ENCODE data around the gene PACS2. TPM values are rescaled to one million over a fixed set of nuclear protein-coding genes. Genes with fewer than 3 reads are reported as not detected.
"Not testable (repeated sequence)": the region's sequence is repeated elsewhere in the genome, so short reads cannot be mapped to it uniquely, and the experiment has no call there.

PACS2 gene
- total RNA-seq, 2 donors from 2014 or later = 80.4 to 125 TPM

DNA sequence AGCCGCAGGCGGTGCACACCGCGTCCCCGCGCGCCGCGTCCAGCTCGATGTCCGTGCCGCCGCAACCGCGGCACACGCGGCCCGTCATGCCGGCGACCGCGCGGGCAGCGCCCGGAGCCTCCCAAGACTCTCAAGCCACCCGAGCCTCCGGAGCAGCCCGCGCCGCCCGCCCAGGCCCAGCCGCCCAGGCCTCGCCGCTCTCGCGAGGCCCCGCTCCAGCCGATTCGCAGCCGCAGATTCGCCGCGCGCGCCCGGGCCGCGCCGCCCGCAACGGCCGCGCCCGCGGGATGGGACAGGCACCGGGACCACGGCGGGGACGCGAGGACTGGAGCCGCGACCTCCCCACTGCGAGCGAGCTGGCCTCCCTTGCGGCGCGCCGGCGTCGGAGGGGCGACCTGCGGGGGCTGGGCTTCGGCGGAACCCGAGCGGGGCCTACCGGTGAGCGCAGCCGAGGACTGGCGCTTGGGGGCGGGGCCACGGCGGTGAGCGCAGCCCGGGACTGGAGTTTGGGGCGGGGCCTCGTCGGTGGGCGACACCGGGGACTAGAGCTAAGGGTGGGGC is 13.9 kb upstream of the PACS2 start, which contains the start of gene BRF1:
BRF1 (minus strand) TSS at position 460 of the 561 bp plus-strand sequence; CDS start at position 88, 372 bp downstream.
- H3K4me3 ChIP-seq = peak within 1 kb of the TSS; percentile 93
- TF ChIP-seq, protein P1, sequence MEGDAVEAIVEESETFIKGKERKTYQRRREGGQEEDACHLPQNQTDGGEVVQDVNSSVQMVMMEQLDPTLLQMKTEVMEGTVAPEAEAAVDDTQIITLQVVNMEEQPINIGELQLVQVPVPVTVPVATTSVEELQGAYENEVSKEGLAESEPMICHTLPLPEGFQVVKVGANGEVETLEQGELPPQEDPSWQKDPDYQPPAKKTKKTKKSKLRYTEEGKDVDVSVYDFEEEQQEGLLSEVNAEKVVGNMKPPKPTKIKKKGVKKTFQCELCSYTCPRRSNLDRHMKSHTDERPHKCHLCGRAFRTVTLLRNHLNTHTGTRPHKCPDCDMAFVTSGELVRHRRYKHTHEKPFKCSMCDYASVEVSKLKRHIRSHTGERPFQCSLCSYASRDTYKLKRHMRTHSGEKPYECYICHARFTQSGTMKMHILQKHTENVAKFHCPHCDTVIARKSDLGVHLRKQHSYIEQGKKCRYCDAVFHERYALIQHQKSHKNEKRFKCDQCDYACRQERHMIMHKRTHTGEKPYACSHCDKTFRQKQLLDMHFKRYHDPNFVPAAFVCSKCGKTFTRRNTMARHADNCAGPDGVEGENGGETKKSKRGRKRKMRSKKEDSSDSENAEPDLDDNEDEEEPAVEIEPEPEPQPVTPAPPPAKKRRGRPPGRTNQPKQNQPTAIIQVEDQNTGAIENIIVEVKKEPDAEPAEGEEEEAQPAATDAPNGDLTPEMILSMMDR (IDR thresholded peaks at IDR 0.05) = no peak
- ATAC-seq (ENCODE audit: insufficient number of reproducible peaks, low FRiP score, low read depth) = peak; percentile 93

GRCh38 chr14:105301103-105301914 is 13.2 kb upstream of the PACS2 start:
- Histone ChIP-seq H3K36me3 (no peaks in the 10 kb centered on the region), H3K9me3 (no peaks in the 10 kb centered on the region), H3K4me3 (peak overlapping the region; percentile 93), H3K27me3 (replicated peaks; ENCODE audit: insufficient read depth) (no peaks in the 10 kb centered on the region), H3K27ac (peak overlapping the region; percentile 95 to 97), H3K4me1 (ENCODE audit: control insufficient read depth in 1 of 2, low read depth in 2 of 2) (peaks cover 11 to 22% of the 10 kb centered on the region in 2 donors)
- DNase-seq (ENCODE audit: low spot score) (peak; percentile 94), ATAC-seq (ENCODE audit: insufficient number of reproducible peaks, low FRiP score, low read depth) (peak; percentile 91)
- TF ChIP-seq, protein P1 (IDR thresholded peaks at IDR 0.05) = no peak

More for the DNA sequence above, 13.9 kb upstream of the PACS2 start, which contains the start of gene BRF1:
- Histone ChIP-seq H3K9me3 (no peaks in the 10 kb centered on the region), H3K27ac (peak within 1 kb of the TSS; percentile 95 to 97), H3K27me3 (replicated peaks; ENCODE audit: insufficient read depth) (no peaks in the 10 kb centered on the region), H3K4me1 (ENCODE audit: control insufficient read depth in 1 of 2, low read depth in 2 of 2) (peaks cover 11 to 22% of the 10 kb centered on the region in 2 donors), H3K36me3 (no peaks in the 10 kb centered on the region)
- peak; percentile 82 for DNase-seq (ENCODE audit: low spot score)

GRCh38 chr14:105301915-105302249 is 12.7 kb upstream of the PACS2 start:
- DNase-seq (ENCODE audit: low spot score); ATAC-seq (ENCODE audit: insufficient number of reproducible peaks, low FRiP score, low read depth); H3K36me3 ChIP-seq; H3K9me3 ChIP-seq; H3K27me3 ChIP-seq (replicated peaks; ENCODE audit: insufficient read depth): not testable (repeated sequence)
- Histone ChIP-seq H3K27ac (peak overlapping the region in 1 of 2 donors; percentile 97), H3K4me3 (peak overlapping the region; percentile 93), H3K4me1 (ENCODE audit: control insufficient read depth in 1 of 2, low read depth in 2 of 2) (peaks cover 11 to 22% of the 10 kb centered on the region in 2 donors)

DNA sequence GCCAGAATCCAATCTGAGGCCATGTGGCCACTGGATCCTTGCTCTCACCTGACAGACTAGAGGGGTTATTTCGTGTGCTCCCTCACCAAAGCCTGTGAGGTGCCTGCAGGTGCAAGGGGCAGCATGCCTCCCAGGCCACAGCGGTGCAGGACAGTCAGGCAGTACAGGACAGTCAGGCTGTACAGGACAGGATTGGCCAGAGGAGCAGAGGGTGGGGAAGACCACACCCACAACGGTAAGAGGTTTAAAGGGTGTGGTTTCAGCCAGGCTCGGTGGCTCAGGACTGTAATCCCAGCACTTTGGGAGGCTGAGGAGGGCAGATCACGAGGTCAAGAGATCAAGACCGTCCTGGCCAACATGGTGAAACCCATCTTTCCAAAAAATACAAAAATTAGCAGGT is 10.6 kb upstream of the PACS2 start:
- no peak for ATAC-seq (ENCODE audit: insufficient number of reproducible peaks, low FRiP score, low read depth)
- no peak for DNase-seq (ENCODE audit: low spot score)
- TF ChIP-seq, protein P1 (IDR thresholded peaks at IDR 0.05) = no peak
- Histone ChIP-seq H3K36me3 (no peaks in the 10 kb centered on the region), H3K9me3 (no peaks in the 10 kb centered on the region), H3K4me3 (no peak overlapping the region), H3K27ac (no peak overlapping the region), H3K27me3 (replicated peaks; ENCODE audit: insufficient read depth) (no peaks in the 10 kb centered on the region), H3K4me1 (ENCODE audit: control insufficient read depth in 1 of 2, low read depth in 2 of 2) (peaks cover 11 to 19% of the 10 kb centered on the region in 2 donors)

DNA sequence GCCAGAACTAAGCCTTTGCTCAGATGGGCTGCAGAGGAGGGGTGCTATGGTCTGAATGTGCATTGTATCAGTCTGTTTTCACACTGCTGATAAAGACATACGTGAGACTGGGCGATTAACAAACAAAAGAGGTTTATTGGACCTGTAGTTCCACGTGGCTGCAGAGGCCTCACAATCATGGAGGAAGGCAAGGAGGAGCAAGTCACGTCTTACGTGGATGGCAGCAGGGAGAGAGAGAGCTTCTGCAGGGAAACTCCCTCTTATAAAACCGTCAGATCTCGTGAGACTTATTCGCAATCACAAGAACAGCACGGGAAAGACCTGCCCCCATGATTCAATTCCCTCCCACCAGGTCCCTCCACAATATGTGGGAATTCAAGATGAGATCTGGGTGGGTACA is 10.0 kb upstream of the PACS2 start:
- H3K4me1 ChIP-seq (ENCODE audit: control insufficient read depth in 1 of 2, low read depth in 2 of 2) = peaks cover 5 to 13% of the 10 kb centered on the region in 2 donors
- H3K27me3 ChIP-seq (replicated peaks; ENCODE audit: insufficient read depth) = no peaks in the 10 kb centered on the region
- H3K36me3 ChIP-seq = no peaks in the 10 kb centered on the region
- no peak for ATAC-seq (ENCODE audit: insufficient number of reproducible peaks, low FRiP score, low read depth)
- H3K9me3 ChIP-seq = no peaks in the 10 kb centered on the region
- no peak overlapping the region for H3K27ac ChIP-seq
- no peak overlapping the region for H3K4me3 ChIP-seq
- TF ChIP-seq, protein P1 (IDR thresholded peaks at IDR 0.05) = no peak
- DNase-seq (ENCODE audit: low spot score) = no peak

Data from thoracic aorta (tissue), 2 donors.